Measurements from ENCODE around the gene ABCD3.

DNA sequence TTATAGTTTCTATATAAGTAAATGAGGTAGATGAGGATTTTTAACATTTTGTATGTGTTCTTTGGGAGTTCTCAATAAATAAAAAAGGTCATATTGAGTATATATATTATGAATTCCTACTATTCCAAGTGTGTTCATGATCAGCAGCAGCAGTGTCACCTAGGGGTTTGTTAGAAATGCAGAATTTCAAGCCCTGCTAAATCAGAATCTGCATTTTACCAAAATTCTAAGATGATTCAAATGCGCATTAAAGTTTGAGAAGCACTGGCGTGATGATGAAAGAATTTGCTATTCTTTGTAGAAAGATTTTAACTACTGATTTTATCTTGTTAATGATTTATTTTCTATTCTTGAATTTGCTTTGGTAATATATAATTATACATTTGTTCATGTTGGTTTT, 94.6 kb downstream of the ABCD3 start:
- TF ChIP-seq, protein P1, sequence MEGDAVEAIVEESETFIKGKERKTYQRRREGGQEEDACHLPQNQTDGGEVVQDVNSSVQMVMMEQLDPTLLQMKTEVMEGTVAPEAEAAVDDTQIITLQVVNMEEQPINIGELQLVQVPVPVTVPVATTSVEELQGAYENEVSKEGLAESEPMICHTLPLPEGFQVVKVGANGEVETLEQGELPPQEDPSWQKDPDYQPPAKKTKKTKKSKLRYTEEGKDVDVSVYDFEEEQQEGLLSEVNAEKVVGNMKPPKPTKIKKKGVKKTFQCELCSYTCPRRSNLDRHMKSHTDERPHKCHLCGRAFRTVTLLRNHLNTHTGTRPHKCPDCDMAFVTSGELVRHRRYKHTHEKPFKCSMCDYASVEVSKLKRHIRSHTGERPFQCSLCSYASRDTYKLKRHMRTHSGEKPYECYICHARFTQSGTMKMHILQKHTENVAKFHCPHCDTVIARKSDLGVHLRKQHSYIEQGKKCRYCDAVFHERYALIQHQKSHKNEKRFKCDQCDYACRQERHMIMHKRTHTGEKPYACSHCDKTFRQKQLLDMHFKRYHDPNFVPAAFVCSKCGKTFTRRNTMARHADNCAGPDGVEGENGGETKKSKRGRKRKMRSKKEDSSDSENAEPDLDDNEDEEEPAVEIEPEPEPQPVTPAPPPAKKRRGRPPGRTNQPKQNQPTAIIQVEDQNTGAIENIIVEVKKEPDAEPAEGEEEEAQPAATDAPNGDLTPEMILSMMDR (IDR thresholded peaks at IDR 0.05), result no peak
- no peak for TF ChIP-seq POLR2A (IDR thresholded peaks at IDR 0.05)

Measured in right lobe of liver (tissue), 4 donors.